Suprapubic skin (tissue), 4 donors: ENCODE data around the gene MCFD2.

ENCODE experiments used
- CTCF ChIP-seq, 2 donors: fragments of 200-600 bp in 1 of 2; fragments of 450-650 bp in 1 of 2; sonication (generic) in 1 of 2; IDR thresholded peaks; one replicate each; pipeline ENCODE4 v1.5.1; 2016 to 2019; ENCODE audit warnings: antibody characterized with exemption in 2 of 2, mild to moderate bottlenecking in 1 of 2, moderate library complexity in 1 of 2
- EP300 ChIP-seq: sonication (generic); formaldehyde crosslinking; IDR thresholded peaks from one replicate; pipeline ENCODE4 v1.6.1; 2017; ENCODE audit warnings: antibody characterized with exemption
- POLR2A ChIP-seq, 2 donors: fragments of 450-650 bp; IDR thresholded peaks; one replicate each; pipeline ENCODE4 v1.6.1; 2017; ENCODE audit warnings: antibody characterized with exemption in 2 of 2, mild to moderate bottlenecking in 2 of 2, moderate library complexity in 2 of 2
- POLR2AphosphoS5 ChIP-seq, 3 donors: sonication (generic); formaldehyde crosslinking; IDR thresholded peaks; one replicate each; pipeline ENCODE4 v1.6.1; 2017; ENCODE audit warnings: antibody characterized with exemption in 3 of 3

DNA sequence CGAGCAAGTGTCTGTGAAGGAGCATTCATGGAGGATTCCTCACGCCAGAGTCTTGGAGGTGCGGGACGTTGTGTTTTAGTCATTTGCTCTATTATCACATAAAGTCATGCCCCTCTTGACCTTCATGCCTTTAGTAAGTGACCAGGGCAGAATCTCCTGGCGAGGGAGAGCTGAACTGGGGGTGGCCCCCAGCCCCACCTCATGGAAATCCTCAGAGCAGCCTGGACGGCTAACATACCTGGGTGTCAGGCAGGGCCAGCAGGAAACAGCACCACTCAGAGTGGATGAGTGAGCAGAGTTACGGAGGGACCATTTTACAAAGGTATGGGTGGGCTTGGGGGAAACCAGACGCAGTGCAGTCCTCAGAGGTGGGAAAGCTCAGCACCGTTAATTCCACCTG lies 56.1 kb downstream of the MCFD2 start:
- TF ChIP-seq POLR2A (IDR thresholded peaks at IDR 0.05) (no peak), CTCF (IDR thresholded peaks at IDR 0.05) (no peak), POLR2AphosphoS5 (IDR thresholded peaks at IDR 0.05) (no peak), EP300 (no peak)
